Fibroblast of the aortic adventitia (primary cell): Measurements from ENCODE around the gene BCAR3. TPM values are rescaled to one million over a fixed set of nuclear protein-coding genes. Genes with fewer than 3 reads are reported as not detected.

Experiments used
- DNase-seq: peaks from one replicate; pipeline ENCODE4 v3.0.0-alpha.2; 2010; ENCODE audit warnings: low read depth
- H3K4me3 ChIP-seq: 2 replicates; pipeline ENCODE4 v1.5.1; 2011; ENCODE audit warnings: low read depth, mild to moderate bottlenecking, control low read depth, low read length, moderate library complexity
- CTCF ChIP-seq: IDR thresholded peaks from 2 replicates; pipeline ENCODE4 v1.5.1; 2011; ENCODE audit warnings: mild to moderate bottlenecking, low read length, control low read depth, inconsistent platforms; ENCODE audit not compliant: insufficient read depth
- total RNA-seq: library from RNA; depleted of rRNA; stranded (reverse); fragments of >200 nt; gene quantifications from 2 replicates; pipeline ENCODE4 v1.2.3, GENCODE V29; 2012; ENCODE audit warnings: low replicate concordance

Gene BCAR3
- total RNA-seq, 1 donor: 34.4 TPM

- TF ChIP-seq CTCF: no peak
- H3K4me3 ChIP-seq: no peak overlapping the region
- DNase-seq: no peak
Measured at GRCh38 chr1:93707956-93708355, 26.3 kb upstream of the BCAR3 start.

- TF ChIP-seq CTCF: no peak
- DNase-seq: no peak
Measured at GRCh38 chr1:93705892-93706500, 24.4 kb upstream of the BCAR3 start.

GRCh38 chr1:93704052-93704451 is 22.4 kb upstream of the BCAR3 start:
- no peak overlapping the region for H3K4me3 ChIP-seq
- no peak for TF ChIP-seq CTCF

More at GRCh38 chr1:93705892-93706500, 24.4 kb upstream of the BCAR3 start:
- H3K4me3 ChIP-seq: no peak overlapping the region

GRCh38 chr1:93703643-93704042 is 22.0 kb upstream of the BCAR3 start:
- no peak for DNase-seq
- TF ChIP-seq CTCF: no peak

More at GRCh38 chr1:93704052-93704451, 22.4 kb upstream of the BCAR3 start:
- no peak for DNase-seq

GRCh38 chr1:93702828-93703183 is 21.2 kb upstream of the BCAR3 start:
- DNase-seq: no peak
- peak; percentile 36 for TF ChIP-seq CTCF
- no peak overlapping the region for H3K4me3 ChIP-seq

More at GRCh38 chr1:93703643-93704042, 22.0 kb upstream of the BCAR3 start:
- H3K4me3 ChIP-seq: no peak overlapping the region

- TF ChIP-seq CTCF: no peak
- no peak for DNase-seq
- H3K4me3 ChIP-seq: no peak overlapping the region
Measured at GRCh38 chr1:93702111-93702827, 20.6 kb upstream of the BCAR3 start.
